Endodermal cell (in vitro differentiated cells): ENCODE results near the gene CASP5. TPM values are rescaled to one million over a fixed set of nuclear protein-coding genes. Genes with fewer than 3 reads are reported as not detected.

Experiments
- DNase-seq: peaks from one replicate; pipeline ENCODE4 v3.0.0-alpha.2; 2017
- H3K27ac ChIP-seq: 2 replicates; pipeline ENCODE4 v1.5.1; 2013; ENCODE audit warnings: mild to moderate bottlenecking, low read depth, low read length, moderate library complexity
- H3K27me3 ChIP-seq: 2 replicates; pipeline ENCODE4 v1.6.1; 2013; ENCODE audit warnings: mild to moderate bottlenecking, low read length, moderate library complexity; ENCODE audit not compliant: insufficient read depth, control insufficient read depth, poor library complexity, severe bottlenecking
- H3K36me3 ChIP-seq: 2 replicates; pipeline ENCODE4 v1.7.0; 2013; ENCODE audit warnings: mild to moderate bottlenecking, low read length, moderate library complexity; ENCODE audit not compliant: control insufficient read depth, insufficient read depth
- H3K4me1 ChIP-seq: one replicate; pipeline ENCODE4 v1.7.0; 2013; ENCODE audit warnings: low read length; ENCODE audit not compliant: control insufficient read depth, insufficient read depth
- H3K4me3 ChIP-seq: 2 replicates; pipeline ENCODE4 v1.5.1; 2013; ENCODE audit warnings: mild to moderate bottlenecking, low read length, moderate library complexity
- H3K9ac ChIP-seq: 2 replicates; pipeline ENCODE4 v1.6.1; 2013; ENCODE audit warnings: mild to moderate bottlenecking, low read length, moderate library complexity; ENCODE audit not compliant: poor library complexity, severe bottlenecking; ENCODE audit errors: extremely low read depth
- H3K9me3 ChIP-seq: 2 replicates; pipeline ENCODE4 v1.6.1; 2013; ENCODE audit warnings: mild to moderate bottlenecking, low read length, moderate library complexity; ENCODE audit not compliant: control insufficient read depth
- H3K27ac Mint-ChIP-seq: 2 replicates; pipeline ENCODE4 v1.8.0; 2020; ENCODE audit warnings: mixed read lengths
- H3K27me3 Mint-ChIP-seq: 2 replicates; pipeline ENCODE4 v1.8.0; 2021; ENCODE audit warnings: mild to moderate bottlenecking, mixed read lengths; ENCODE audit not compliant: insufficient read depth
- H3K36me3 Mint-ChIP-seq: 2 replicates; pipeline ENCODE4 v1.8.0; 2020; ENCODE audit warnings: low read depth, mixed read lengths
- H3K4me1 Mint-ChIP-seq: 2 replicates; pipeline ENCODE4 v1.8.0; 2020; ENCODE audit warnings: mixed read lengths
- H3K4me3 Mint-ChIP-seq: 2 replicates; pipeline ENCODE4 v1.8.0; 2020; ENCODE audit warnings: mild to moderate bottlenecking, moderate library complexity, mixed read lengths
- H3K9me3 Mint-ChIP-seq: 2 replicates; pipeline ENCODE4 v1.8.0; 2020; ENCODE audit warnings: mild to moderate bottlenecking, mixed read lengths
- CTCF ChIP-seq: fragments of 200-600 bp; sonication (generic); conservative IDR thresholded peaks from 2 replicates; pipeline ENCODE4 v1.5.0; 2021; ENCODE audit warnings: antibody characterized with exemption, mild to moderate bottlenecking
- WGBS, 2 experiments: methylation state at CpG; one replicate each; pipeline versions ENCODE4 v1.1.5 to v1.1.7; 2013; ENCODE audit warnings: missing lambda C conversion rate in 2 of 2, mixed read lengths in 1 of 2; ENCODE audit not compliant: insufficient coverage in 1 of 2, insufficient read length in 1 of 2; 5-methylcytosine and 5-hydroxymethylcytosine counted together
- total RNA-seq, 2 donors: library from RNA; stranded (reverse); fragmentation: NEBNext Ultra II Directional in 1 of 2; extraction: Animal tissue kit (Norgen Biotek cat#: 25700) in 1 of 2; gene quantifications; 2 replicates in 1 of 2; 3 replicates in 1 of 2; pipeline ENCODE4 v1.2.1, GENCODE V29; 2021

Gene CASP5
- total RNA-seq, 2 donors from 2014 or later, result not detected

GRCh38 chr11:105027678-105028077 is 4.7 kb upstream of the CASP5 start:
- Mint-ChIP-seq H3K4me3 (no peak overlapping the region), H3K27me3 (no peaks in the 10 kb centered on the region), H3K4me1 (peaks cover 2% of the 10 kb centered on the region), H3K27ac (no peak overlapping the region), H3K9me3 (no peaks in the 10 kb centered on the region), H3K36me3 (no peaks in the 10 kb centered on the region)
- Histone ChIP-seq H3K4me3 (no peak overlapping the region), H3K36me3 (no peaks in the 10 kb centered on the region), H3K9ac (no peak overlapping the region), H3K4me1 (no peaks in the 10 kb centered on the region), H3K9me3 (no peaks in the 10 kb centered on the region), H3K27ac (no peak overlapping the region), H3K27me3 (no peaks in the 10 kb centered on the region)
- no peak for DNase-seq
- 97 to 100% methylated on average over 3 of the region's 3 CpGs for WGBS, 2 experiments
- TF ChIP-seq CTCF, result no peak

- H3K4me3 Mint-ChIP-seq, result no peak overlapping the region
- H3K9ac ChIP-seq, result no peak overlapping the region
- H3K27me3 Mint-ChIP-seq, result no peaks in the 10 kb centered on the region
- WGBS, 2 experiments, result 89 to 100% methylated on average over 1 of the region's 1 CpG
- H3K36me3 Mint-ChIP-seq, result no peaks in the 10 kb centered on the region
- H3K9me3 ChIP-seq, result no peaks in the 10 kb centered on the region
- no peaks in the 10 kb centered on the region for H3K36me3 ChIP-seq
- DNase-seq, result no peak
- H3K27me3 ChIP-seq, result no peaks in the 10 kb centered on the region
- no peak overlapping the region for H3K27ac ChIP-seq
- H3K4me3 ChIP-seq, result no peak overlapping the region
- no peaks in the 10 kb centered on the region for H3K4me1 ChIP-seq
- no peak for TF ChIP-seq CTCF
- peaks cover 2% of the 10 kb centered on the region for H3K4me1 Mint-ChIP-seq
- H3K9me3 Mint-ChIP-seq, result peaks cover 5% of the 10 kb centered on the region
- no peak overlapping the region for H3K27ac Mint-ChIP-seq
Measured at GRCh38 chr11:105024394-105024793, 1.4 kb upstream of the CASP5 start.

- WGBS, 2 experiments, result 88 to 90% methylated on average over 2 of the region's 2 CpGs
- TF ChIP-seq CTCF, result no peak
- Histone ChIP-seq H3K9ac (no peak overlapping the region), H3K9me3 (no peaks in the 10 kb centered on the region), H3K27ac (no peak overlapping the region), H3K36me3 (no peaks in the 10 kb centered on the region), H3K4me1 (no peaks in the 10 kb centered on the region), H3K27me3 (no peaks in the 10 kb centered on the region), H3K4me3 (no peak overlapping the region)
- Mint-ChIP-seq H3K36me3 (no peaks in the 10 kb centered on the region), H3K27ac (no peak overlapping the region), H3K4me1 (peaks cover 2% of the 10 kb centered on the region), H3K4me3 (no peak overlapping the region), H3K27me3 (no peaks in the 10 kb centered on the region), H3K9me3 (peaks cover 5% of the 10 kb centered on the region)
- no peak for DNase-seq
Measured at GRCh38 chr11:105022527-105022926, 441 bp downstream of the CASP5 start.
